CD4-positive, alpha-beta T cell treated with Interleukin-12 subunit alpha and Interleukin-12 subunit beta, for 1 hour (primary cell): ENCODE measurements around the gene LENEP.
"Not testable (repeated sequence)": the region's sequence is repeated elsewhere in the genome, so short reads cannot be mapped to it uniquely, and the experiment has no call there.

ENCODE experiments used
- DNase-seq: peaks from one replicate; pipeline ENCODE4 v3.0.0-alpha.2; 2020

The LENEP gene

GRCh38 chr1:154975409-154976059, 17.9 kb upstream of the LENEP start:
- DNase-seq = peak; percentile 61

GRCh38 chr1:154977762-154978161, 15.6 kb upstream of the LENEP start:
- not testable (repeated sequence) for DNase-seq

- no peak for DNase-seq
Observed at GRCh38 chr1:154978360-154978759, 15.0 kb upstream of the LENEP start.

- no peak for DNase-seq
Observed at GRCh38 chr1:154982341-154982740, 11.0 kb upstream of the LENEP start.

GRCh38 chr1:154982897-154983648, 10.3 kb upstream of the LENEP start, which contains the start of gene FLAD1:
FLAD1 (plus strand) TSS chr1:154983344; CDS start chr1:154983695, 351 bp downstream.
- peak; percentile 98 for DNase-seq

GRCh38 chr1:154983776-154984466, 9.5 kb upstream of the LENEP start:
- DNase-seq = no peak

GRCh38 chr1:154986736-154987135, 6.7 kb upstream of the LENEP start:
- not testable (repeated sequence) for DNase-seq

GRCh38 chr1:154987326-154987725, 6.1 kb upstream of the LENEP start:
- no peak for DNase-seq

GRCh38 chr1:154988058-154988954, 5.1 kb upstream of the LENEP start:
- no peak for DNase-seq

- no peak for DNase-seq
Observed at GRCh38 chr1:154989195-154989860, 4.1 kb upstream of the LENEP start.

- DNase-seq = no peak
Observed at GRCh38 chr1:154990276-154990675, 3.1 kb upstream of the LENEP start.

- DNase-seq = no peak
Observed at GRCh38 chr1:154992721-154993571, 440 bp upstream of the LENEP start.

- no peak for DNase-seq
Observed at GRCh38 chr1:154994269-154994587, 842 bp downstream of the LENEP start.

GRCh38 chr1:154994591-154994990, 1.2 kb downstream of the LENEP start:
- DNase-seq = no peak

GRCh38 chr1:154995301-154995983, 2.1 kb downstream of the LENEP start:
- DNase-seq = not testable (repeated sequence)

GRCh38 chr1:154996966-154997701, 3.7 kb downstream of the LENEP start:
- no peak for DNase-seq

GRCh38 chr1:154998201-154998780, 4.9 kb downstream of the LENEP start:
- DNase-seq = no peak

GRCh38 chr1:154998818-154999570, 5.6 kb downstream of the LENEP start:
- DNase-seq = peak; percentile 79
